GM10266 (cell line): ENCODE results near the gene AACS.

Experiments
- DNase-seq: peaks from one replicate; pipeline ENCODE4 v3.0.0; 2012; ENCODE audit errors: extremely low spot score
- CTCF ChIP-seq: IDR thresholded peaks from 2 replicates; pipeline ENCODE4 v1.5.1; 2012; ENCODE audit warnings: mild to moderate bottlenecking, low read depth; ENCODE audit not compliant: control insufficient read depth, insufficient read depth; ENCODE audit errors: missing control alignments

Gene AACS

GRCh38 chr12:125143491-125143890, 78.3 kb downstream of the AACS start:
- no peak for TF ChIP-seq CTCF
- no peak for DNase-seq

- no peak for TF ChIP-seq CTCF
- no peak for DNase-seq
Measured at GRCh38 chr12:125145196-125145595, 80.0 kb downstream of the AACS start.

DNA sequence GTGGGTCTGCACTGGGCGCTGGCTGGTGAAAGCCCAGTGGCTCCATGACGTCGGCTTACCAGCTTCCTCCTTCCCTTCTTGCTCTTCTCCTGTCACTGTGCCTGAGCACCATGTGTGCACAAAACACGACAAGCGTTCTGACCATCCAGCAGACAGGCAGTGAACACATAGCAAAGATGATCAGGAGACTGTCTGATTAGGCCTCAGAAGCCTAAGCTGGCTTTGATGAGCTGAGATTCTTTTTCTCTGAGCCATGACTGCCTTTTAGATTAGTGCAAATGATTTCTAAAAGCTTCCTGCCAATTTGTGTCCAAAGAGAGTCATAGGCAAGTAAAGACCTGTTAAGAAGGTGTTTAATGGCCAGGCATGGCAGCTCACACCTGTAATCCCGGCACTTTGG, 83.1 kb downstream of the AACS start:
- TF ChIP-seq CTCF: no peak

GRCh38 chr12:125149160-125150108, 84.2 kb downstream of the AACS start:
- no peak for TF ChIP-seq CTCF
- DNase-seq: peak; percentile 71

More for the DNA sequence above, 83.1 kb downstream of the AACS start:
- no peak for DNase-seq

DNA sequence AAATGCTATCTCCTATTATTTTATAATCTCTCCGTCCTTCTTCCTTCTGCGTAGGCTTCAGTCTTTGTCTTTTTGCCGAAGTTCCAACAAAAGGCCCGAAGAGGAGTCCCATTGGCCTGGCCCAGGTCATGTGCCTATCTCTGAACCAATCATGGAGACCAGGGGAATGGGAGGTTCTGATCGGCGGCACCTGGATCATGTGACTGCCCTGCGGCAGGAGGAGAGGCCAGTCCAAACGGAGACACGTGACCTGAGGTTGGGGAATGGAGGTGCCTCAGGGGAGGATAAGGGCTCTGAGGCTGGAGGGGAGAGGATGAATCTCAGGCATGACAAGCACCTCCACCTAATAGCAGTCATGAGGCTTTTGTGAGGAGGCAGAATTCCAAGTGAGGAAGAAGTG, 86.0 kb downstream of the AACS start:
- no peak for TF ChIP-seq CTCF
- no peak for DNase-seq

DNA sequence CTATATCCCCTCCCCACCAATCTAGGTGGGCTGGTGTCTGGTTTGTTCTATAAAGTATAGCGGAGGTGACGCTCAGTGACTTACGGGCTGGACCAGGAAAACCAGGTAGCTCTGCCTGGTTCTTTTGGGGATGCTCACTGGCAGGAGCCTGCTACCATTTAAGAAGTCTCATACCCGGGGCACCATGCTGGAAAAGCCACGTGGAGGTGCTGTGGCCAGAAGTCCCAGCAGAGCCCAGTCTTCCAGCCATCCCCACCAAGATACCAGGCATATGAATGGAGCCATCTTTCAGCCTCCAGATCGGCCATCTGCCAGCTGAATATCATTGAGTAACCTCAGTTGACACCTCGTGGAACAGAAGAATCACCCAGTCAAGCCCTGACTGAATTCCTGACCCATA, 87.2 kb downstream of the AACS start:
- TF ChIP-seq CTCF: no peak
- DNase-seq: no peak

GRCh38 chr12:125155366-125155765, 90.1 kb downstream of the AACS start:
- TF ChIP-seq CTCF: no peak
- DNase-seq: no peak
